ENCODE data around the gene PKP2. TPM values are rescaled to one million over a fixed set of nuclear protein-coding genes. Genes with fewer than 3 reads are reported as not detected.

Gene PKP2
- total RNA-seq, 4 donors from 2014 or later = 3.9 to 24.8 (median 14.7) TPM

GRCh38 chr12:32820376-32820931, 76.1 kb downstream of the PKP2 start:
- no peak for TF ChIP-seq CTCF (IDR thresholded peaks at IDR 0.05)
- DNase-seq (ENCODE audit: low spot score) (no peak), ATAC-seq (ENCODE audit: low FRiP score) (no peak)

GRCh38 chr12:32819424-32819823, 77.2 kb downstream of the PKP2 start:
- TF ChIP-seq CTCF (IDR thresholded peaks at IDR 0.05) = no peak
- DNase-seq (ENCODE audit: low spot score) = no peak
- no peak for ATAC-seq (ENCODE audit: low FRiP score)

GRCh38 chr12:32811686-32812392, 84.7 kb downstream of the PKP2 start:
- no peak for DNase-seq (ENCODE audit: low spot score)
- no peak for ATAC-seq (ENCODE audit: low FRiP score)
- TF ChIP-seq CTCF (IDR thresholded peaks at IDR 0.05) = no peak

GRCh38 chr12:32809846-32810245, 86.7 kb downstream of the PKP2 start:
- DNase-seq (ENCODE audit: low spot score) (no peak), ATAC-seq (ENCODE audit: low FRiP score) (no peak)
- no peak for TF ChIP-seq CTCF (IDR thresholded peaks at IDR 0.05)

- no peak for TF ChIP-seq CTCF (IDR thresholded peaks at IDR 0.05)
- no peak for ATAC-seq (ENCODE audit: low FRiP score)
- no peak for DNase-seq (ENCODE audit: low spot score)
Observed at GRCh38 chr12:32809196-32809595, 87.4 kb downstream of the PKP2 start.

- DNase-seq (ENCODE audit: low spot score) (no peak), ATAC-seq (ENCODE audit: low FRiP score) (no peak)
- no peak for TF ChIP-seq CTCF (IDR thresholded peaks at IDR 0.05)
Observed at GRCh38 chr12:32804301-32804700, 92.3 kb downstream of the PKP2 start.
